COLO668 (cell line): ENCODE results near the gene MROH2A.
"Not testable (repeated sequence)": the region's sequence is repeated elsewhere in the genome, so short reads cannot be mapped to it uniquely, and the experiment has no call there.

Source experiments
- DNase-seq: peaks from one replicate; lab custom pipeline; 2025; ENCODE audit not compliant: unreplicated experiment; lab: John Stamatoyannopoulos, UW

The MROH2A gene

GRCh38 chr2:233853353-233853752 lies 75.2 kb downstream of the MROH2A start:
- no peak for DNase-seq

- DNase-seq = peak; percentile 11
Observed at GRCh38 chr2:233853883-233854240, 75.7 kb downstream of the MROH2A start.

- DNase-seq = peak; percentile 93
Observed at GRCh38 chr2:233854241-233854981, 76.3 kb downstream of the MROH2A start, which contains the start of gene HJURP. TSS of gene HJURP (minus strand) at chr2:233854535. CDS start at chr2:233854500, 35 bp downstream.

- DNase-seq = no peak
Observed at GRCh38 chr2:233855345-233855744, 77.2 kb downstream of the MROH2A start.

DNA sequence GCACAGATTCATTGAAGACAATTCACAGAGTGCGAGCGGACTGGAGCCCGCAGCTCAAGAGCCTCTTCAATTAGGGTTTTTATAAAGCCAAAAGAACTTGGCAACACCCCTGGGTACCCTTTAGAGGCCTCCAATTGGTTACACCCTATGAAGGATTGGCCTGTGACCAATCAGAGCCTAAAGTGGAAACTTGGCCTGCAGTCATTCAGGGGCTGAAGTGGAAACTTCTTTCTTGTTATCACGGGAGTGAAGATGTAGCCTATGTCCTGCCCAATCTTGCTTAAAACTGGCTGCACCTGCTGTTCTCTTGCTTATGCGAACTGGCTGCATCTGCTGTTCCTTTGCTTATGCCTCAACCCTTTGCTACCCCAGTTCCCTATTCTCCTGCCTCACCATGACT lies 78.1 kb downstream of the MROH2A start:
- DNase-seq = no peak

- DNase-seq = peak; percentile 40
Observed at GRCh38 chr2:233857511-233858141, 79.5 kb downstream of the MROH2A start.

- DNase-seq = no peak
Observed at GRCh38 chr2:233858331-233858730, 80.2 kb downstream of the MROH2A start.

- no peak for DNase-seq
Observed at GRCh38 chr2:233862261-233862768, 84.2 kb downstream of the MROH2A start.

DNA sequence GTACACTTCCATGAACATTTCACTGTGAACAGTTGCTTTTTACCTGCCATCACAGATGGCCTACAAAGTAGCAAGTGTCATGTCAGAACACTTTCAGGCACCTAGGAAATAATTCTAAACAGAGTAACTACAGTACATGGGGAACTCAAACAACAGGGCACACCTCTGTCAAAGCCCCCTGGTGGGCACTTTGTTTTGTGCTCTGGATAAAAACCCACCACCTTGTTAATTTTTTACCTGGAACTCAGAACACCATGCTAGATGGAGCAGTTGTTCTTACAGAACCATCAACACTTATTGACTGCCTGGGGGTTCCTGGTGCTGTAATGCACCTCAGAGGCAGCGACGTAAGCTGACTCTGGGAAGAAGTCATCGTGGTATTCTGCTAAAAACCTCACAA lies 87.7 kb downstream of the MROH2A start:
- peak; percentile 33 for DNase-seq

- DNase-seq = no peak
Observed at GRCh38 chr2:233866479-233866878, 88.3 kb downstream of the MROH2A start.

GRCh38 chr2:233867993-233868532 lies 89.9 kb downstream of the MROH2A start, which contains the start of gene MSL3B:
TSS of gene MSL3B (minus strand) at chr2:233868386.
- peak; percentile 86 for DNase-seq

DNA sequence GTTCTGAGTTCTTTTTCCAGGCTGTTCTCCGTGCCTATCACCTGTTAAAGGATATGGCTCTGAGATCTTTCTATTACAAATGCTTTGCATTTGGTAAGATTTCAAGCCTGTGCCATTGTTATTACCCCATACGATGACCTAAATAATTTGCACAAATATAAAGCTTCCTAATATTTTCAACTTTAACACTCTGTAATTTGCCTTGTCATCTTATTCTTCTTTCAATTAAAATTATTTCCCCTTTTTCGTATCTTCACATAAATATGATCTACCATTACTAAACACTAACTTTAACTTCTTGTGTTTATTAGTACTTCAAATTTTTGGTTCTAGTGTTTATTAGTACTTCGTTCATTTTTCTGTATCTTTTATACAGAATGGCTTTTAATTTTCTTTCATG lies 93.3 kb downstream of the MROH2A start:
- DNase-seq = no peak

DNA sequence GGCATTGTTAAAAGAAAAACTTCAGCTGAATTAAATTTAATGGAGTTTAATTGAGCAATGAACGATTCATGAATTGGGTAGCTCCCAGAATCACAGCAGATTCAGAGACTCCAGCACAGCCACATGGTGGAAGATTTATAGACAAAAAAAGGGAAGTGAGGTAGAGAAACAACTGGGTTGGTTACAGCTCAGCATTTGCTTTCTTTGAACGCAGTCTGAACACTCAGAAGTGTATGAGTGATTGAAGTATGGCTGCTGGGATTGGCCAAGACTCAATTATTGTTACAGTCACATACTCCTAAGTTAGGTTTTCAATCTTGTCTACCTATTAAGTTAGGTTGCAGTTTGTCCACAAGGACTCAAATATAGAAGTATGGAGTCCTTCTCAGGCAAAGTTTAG lies 94.0 kb downstream of the MROH2A start:
- DNase-seq = not testable (repeated sequence)

DNA sequence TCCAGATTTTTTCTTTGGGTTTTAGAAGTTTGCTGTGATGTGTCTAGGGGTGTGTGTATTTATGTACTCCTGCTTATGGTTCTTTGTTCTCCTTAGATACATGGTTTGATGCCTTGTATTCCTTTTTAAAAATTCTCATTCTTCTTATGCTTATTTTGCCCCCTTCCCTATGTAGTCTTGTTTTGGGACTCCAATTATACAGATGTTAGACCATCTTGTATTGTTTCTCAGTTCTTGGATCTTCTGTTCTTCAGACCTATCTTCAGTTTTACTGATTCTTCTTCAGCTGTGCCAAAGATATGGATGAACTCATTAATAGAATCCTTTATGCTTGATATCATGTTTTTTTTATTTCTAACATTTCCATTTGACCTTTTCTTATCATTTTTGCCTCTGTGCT lies 104.2 kb downstream of the MROH2A start:
- DNase-seq = no peak
